CD4-positive, alpha-beta T cell treated with Interleukin-15 for 1 hour (primary cell): Measurements from ENCODE around the gene TIMM44.
"Not testable (repeated sequence)": the region's sequence is repeated elsewhere in the genome, so short reads cannot be mapped to it uniquely, and the experiment has no call there.

ENCODE experiments used
- DNase-seq: peaks from one replicate; pipeline ENCODE4 v3.0.0-alpha.2; 2020

The TIMM44 gene

GRCh38 chr19:7898967-7899366, 44.5 kb downstream of the TIMM44 start:
- DNase-seq: no peak

DNA sequence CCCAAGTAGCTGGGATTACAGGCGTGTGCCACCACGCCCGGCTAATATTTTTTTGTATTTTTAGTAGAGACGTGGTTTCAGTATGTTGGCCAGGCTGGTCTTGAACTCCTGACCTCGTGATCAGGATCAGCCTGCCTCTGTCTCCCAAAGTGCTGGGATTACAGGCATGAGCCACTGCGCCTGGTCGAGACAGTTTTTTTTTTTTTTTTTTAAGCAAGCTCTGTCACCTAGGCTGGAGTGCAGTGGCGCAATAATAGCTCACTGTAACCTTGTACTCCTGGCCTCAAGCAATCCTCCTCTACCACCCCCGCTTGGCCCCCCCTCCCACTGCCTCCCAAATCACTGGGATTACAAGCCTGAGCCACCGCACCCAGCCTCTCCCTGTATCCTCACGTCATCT, 46.2 kb downstream of the TIMM44 start:
- DNase-seq: no peak

- no peak for DNase-seq
Measured at GRCh38 chr19:7895565-7895964, 47.9 kb downstream of the TIMM44 start.

DNA sequence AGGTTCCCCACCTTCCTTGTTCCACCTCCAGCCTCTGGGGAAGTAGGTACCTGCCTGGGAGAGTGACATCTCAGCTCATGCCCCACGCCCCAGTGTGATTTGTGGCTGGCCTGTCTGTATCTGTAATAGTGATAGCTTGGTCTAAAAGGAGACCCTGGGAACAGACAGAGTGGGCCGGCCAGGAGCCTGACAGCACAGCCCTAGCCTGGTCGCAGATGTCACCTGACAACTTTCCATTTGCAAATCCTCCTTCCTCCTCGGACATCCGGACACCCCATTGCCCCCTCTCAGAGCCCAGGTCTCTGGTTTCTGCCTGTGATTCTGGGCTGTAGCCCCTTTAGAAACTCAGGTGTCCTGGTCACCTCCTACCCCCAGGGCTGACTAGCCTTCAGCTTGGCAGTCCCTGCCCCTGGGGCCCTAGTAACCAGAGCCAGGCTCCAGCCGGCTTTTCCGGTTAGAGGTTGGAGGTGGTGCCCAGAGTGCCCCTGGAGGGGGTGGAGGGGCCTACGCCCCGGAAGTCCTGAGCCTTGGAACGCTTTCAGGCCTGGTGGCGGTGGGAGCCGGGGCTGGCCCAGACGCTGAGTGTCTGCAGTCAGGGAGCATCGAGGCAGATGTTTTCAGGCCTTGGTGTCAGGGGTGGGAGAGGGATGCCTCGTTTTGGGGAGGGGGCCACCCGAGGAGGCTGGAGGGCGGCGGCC, 48.7 kb downstream of the TIMM44 start:
- DNase-seq: no peak

DNA sequence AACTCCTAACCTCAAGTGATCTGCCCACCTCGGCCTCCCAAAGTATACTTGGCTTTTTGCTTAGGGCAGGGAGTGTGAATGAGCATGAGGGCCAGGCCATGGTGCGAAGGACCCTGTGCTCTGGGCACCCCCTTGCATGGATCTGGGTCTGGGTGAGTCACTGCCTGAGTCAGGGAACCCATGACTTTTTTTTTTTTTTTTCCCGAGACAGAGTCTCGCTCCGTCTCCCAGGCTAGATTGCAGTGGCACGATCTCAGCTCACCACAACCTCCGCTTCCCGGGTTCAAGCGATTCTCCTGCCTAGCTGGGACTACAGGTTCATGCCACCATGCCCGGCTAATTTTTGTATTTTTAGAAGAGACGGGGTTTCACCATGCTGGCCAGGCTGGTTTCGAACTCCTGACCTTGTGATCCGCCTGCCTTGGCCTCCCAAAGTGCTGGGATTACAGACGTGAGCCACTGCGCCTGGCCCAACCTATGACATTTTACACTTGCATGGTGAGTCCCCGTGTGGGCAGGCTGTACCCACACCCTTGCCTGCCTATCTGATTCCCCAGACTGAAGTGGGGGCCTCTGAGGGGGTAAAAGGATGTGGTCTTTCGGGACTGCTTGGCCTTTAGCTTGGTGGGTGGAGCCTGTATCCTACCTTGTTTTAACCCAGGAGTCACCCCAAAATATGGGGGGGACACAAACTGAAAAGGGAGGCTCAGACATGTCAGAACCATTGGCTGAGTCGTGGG, 49.9 kb downstream of the TIMM44 start:
- not testable (repeated sequence) for DNase-seq

DNA sequence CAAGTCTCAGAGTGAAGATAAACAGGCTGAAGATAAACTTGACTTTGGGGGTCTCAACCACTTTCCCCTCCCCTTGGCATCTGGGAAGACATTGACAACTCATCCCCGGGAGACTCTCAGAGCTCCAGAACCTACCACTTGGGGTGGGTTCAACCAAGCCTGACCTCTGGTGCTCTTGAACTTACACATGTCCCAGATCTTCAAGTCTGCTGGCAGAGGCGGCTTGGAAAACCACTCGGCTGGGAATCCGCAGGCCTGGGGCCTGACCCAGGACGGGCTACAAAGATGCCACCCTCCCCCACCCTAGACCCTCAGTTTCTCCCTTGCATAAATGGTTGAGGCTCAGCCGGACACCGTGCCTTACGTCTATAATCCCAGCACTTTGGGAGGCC, 54.6 kb downstream of the TIMM44 start:
- DNase-seq: no peak

DNA sequence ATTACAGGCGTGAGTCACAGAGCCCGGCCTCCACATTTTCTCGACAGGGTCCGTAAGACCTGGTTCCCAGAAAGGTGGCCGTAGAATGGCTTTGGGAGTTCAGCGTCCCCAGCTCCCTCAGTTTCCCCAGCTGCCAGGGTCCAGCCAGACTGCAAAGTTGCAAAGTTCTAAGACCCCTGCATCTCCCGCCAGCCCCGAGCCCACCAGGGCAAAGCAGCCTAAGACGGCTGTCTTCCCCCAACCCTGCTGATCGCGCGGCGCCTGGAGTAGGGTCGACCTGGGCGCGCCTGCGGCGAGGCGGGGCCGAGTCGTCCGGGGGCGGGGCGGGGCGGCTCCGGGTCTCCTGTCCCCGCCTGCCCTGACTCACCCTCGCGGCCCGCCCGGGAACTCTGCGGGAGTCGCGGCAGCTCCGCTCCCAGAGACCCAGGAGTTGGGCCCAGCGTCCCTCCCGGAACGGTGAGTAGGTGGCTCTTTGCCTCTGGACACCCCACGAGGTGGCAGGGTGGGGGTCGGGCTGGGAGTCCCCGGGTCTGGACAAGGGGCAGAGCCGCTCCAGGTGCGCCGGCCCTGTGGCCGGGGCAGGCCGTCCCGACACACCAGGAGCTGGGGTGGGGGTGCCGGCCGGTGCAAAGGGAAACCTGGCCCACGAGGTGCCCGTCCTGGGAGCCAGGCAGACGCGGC, 55.2 kb downstream of the TIMM44 start, which contains the start of gene LRRC8E:
TSS of gene LRRC8E (plus strand) at position 366 of the 681 bp plus-strand sequence. CDS start 7,094 bp downstream, outside the sequence.
- no peak for DNase-seq

GRCh38 chr19:7887408-7888144, 55.9 kb downstream of the TIMM44 start:
- DNase-seq: no peak

- DNase-seq: no peak
Measured at GRCh38 chr19:7885818-7886217, 57.6 kb downstream of the TIMM44 start.

GRCh38 chr19:7883796-7884570, 59.5 kb downstream of the TIMM44 start:
- DNase-seq: no peak

DNA sequence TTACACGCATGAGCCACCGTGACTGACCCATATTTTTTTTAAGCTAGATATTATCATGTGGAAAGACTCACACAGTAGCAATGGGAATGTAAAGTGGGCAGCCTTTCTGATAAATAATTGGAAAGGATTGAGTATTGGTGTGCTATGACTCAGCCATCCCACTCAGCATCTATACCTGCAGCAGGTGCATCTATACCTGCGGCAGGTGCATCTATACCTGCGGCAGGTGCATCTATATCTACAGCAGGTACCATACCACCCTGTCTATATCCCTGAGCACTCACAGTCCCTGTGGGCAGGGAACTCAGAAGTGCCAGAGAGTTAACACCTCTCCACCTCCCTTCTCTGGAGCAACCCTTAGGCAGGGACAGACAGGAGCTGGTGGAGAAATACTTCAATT, 60.4 kb downstream of the TIMM44 start:
- no peak for DNase-seq

DNA sequence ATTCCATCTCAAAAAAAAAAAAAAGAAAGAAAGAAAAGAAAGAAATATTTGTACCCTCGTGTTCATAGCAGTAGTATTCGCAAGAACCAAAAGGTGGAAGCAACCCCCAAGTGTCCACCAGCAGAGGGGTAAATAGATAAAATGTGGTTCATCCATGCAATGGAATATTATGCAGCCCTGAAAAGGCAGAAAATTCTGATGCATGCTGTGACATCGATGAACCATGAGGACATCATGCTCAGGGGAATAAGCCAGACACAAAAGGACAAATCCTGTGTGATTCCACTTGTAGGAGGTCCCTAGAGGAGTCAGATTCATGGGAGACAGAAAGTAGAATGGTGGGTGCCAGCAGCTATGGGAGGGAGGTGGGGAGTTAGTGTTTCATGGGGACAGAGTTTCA, 61.6 kb downstream of the TIMM44 start:
- no peak for DNase-seq

GRCh38 chr19:7879836-7880235, 63.6 kb downstream of the TIMM44 start:
- DNase-seq: no peak

- no peak for DNase-seq
Measured at GRCh38 chr19:7879111-7879807, 64.2 kb downstream of the TIMM44 start.

DNA sequence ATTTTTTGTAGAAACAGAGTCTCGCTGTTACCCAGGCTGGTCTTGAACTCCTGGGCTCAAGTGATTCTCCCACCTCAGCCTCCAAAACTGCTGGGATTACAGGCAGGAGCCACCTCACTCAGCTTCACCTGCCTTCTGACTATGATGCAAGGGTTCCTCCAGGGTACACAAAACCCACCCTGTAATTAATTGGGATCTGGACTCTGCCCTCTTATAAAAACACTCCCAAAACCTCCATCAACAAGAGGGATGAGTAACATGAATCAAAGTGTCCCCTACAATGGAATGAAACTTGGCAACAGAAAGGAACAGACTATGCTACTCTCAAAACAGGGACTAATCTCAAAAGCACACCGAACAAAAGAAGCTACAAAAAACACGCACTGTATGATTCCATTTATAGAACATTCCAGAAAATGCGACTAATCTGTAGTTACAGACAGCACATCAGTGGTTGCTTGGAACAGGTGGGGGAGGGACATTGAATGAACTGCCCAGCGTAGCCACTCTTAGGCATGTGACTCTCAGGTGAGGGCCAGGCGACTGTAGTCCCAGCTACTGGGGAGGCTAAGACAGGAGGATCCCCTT, 66.1 kb downstream of the TIMM44 start:
- DNase-seq: no peak
